NCI-H748 (cell line): Measurements from ENCODE around the gene HIF3A.
"Not testable (repeated sequence)": the region's sequence is repeated elsewhere in the genome, so short reads cannot be mapped to it uniquely, and the experiment has no call there.

Experiments used
- DNase-seq: peaks from one replicate; lab custom pipeline; 2025; ENCODE audit not compliant: unreplicated experiment; lab: John Stamatoyannopoulos, UW

Gene HIF3A

DNA sequence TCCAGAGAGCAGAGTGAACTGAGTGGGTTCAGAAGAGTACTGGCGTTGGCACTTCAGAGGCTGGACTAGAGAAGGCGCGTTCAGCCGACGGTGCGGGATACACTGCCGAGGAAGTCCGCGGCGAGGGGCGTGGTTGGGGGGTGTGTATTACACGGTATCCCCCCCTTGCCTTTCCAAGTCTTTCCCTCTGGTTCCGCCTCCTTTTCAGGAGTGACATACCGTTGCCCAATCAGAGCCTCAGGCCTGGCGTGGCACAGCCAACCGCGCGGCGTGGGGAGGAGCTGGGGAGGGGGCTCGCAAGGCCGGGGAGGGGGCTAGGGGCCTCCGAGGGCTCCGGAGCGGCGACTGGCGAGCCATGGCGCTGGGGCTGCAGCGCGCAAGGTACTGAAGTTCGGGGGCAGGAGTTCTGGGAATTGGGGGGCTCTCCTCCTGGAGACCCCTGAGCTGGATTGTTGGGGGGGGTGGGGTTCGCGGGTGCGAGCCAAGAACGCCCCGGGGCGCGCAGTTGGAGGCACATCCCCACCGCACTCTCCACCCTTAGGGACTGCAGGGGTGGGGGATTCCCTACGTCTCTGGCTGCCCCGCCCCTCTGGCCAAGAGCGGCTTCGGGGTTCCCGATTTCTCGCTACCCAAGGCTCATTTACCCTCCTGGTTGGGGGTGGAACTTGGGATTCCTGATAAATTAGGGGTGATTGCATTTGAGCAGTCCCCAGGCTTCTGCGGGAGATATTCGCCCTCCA lies at the start of gene HIF3A:
TSS of gene HIF3A (plus strand) at position 321 of the 740 bp plus-strand sequence. CDS start at position 356, 35 bp downstream.
- peak; percentile 92 for DNase-seq

DNA sequence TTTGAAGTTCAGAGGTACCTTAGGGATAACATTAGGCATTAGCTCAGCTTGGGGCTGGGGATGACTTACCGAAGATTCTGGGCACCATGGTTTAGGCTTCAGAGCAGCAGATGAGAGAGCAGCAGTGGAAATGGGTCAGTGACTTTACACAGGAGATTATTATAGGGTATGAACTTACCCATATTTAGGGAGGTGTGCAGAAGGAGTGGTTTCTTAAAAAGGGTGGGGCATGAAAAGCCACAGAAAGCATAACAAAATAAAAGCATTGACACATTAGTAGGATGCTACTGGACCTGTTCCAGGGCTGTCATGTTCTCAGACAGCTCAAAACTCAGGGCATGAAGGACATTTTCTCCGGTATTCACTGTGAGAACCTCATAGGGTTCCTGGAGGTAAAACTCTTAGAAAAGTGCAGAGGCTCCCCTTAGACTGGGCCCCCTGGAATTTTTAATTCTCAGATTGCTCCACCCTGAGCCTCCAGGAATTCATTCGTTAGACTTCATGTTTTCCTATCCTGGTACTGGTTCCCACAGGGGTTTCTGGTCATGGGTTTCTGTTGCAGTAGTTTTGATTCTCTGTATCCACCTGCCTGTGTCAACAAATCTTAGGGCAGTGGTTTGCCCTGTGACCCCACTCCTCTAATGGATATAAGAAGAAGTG lies 46.6 kb upstream of the HIF3A start:
- DNase-seq = no peak

DNA sequence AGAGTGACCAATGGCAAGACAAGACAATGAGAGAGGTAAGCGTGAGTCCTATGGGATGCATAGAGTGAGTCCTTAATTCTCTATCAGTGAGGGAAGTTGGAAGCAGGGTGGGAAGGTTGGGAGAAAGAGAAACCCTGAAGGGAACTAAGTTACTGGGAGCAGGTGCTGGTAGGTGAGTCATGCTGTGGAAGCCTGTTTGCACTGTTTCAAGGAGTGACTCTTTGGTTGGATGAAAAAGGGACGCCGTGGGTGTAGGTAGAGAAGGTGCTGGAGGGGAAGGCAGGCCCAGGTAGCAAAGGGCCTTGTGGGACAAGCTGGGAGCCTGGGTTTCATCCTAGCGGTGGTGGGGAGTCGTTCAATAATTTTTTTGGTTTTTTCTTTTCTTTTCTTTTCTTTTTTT lies 45.4 kb upstream of the HIF3A start:
- DNase-seq = no peak

DNA sequence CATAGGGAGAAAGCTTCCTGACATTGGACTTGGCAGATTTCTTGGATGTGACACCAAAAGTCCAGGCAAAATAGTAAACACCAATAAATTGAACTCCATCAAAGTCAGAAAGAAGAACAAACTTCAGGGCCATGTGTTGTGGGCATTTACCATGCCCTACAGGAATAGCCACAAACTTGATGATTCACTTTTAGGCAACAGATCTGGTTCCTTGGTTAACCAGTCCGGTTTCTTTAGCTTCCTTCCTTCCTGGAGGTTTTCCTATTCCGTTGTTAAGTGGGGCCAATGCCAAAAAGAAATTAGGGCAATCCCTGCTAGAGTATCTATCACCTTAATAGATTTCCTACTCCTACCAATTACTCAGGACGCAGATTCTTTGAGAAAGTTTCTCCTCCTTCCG lies 42.1 kb upstream of the HIF3A start:
- no peak for DNase-seq

DNA sequence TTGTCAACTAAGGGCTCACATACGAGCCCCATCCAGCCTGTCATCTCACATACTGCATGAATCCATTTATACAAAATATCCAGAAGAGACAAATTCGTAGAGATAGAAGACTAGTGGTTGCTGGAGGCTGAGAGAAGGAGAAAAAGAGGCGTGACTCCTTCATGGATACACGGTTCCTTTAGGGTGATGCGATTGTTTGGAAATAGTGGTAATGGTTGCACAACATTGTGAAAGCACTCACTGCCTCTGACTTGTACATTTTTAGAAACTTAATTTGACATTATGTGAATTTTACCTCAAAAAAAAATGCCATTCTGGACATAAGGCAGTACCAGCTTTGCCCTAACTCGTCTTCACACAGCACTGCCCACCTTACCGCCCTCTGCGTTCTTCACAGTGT lies 40.0 kb upstream of the HIF3A start:
- no peak for DNase-seq

GRCh38 chr19:46261501-46261900 lies 35.3 kb upstream of the HIF3A start:
- not testable (repeated sequence) for DNase-seq

- DNase-seq = peak; percentile 83
These were observed 34.1 kb upstream of the HIF3A start for GRCh38 chr19:46262684-46263296.

DNA sequence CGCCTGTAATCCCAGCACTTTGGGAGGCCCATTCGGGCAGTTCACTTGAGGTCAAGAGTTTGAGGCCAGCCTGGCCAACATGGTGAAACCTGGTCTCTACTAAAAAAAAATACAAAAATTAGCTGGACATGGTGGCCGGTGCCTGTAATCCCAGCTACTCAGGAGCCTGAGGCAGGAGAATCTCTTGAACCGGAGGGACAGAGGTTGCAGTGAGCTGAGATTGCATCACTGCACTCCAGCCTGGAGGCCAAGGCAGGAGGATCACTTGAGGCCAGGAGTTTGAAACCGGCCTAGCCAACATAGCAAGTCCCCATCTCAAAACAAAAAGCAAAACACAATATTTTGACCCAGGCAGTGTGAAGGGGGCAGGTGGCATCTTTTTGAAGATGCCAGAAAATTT lies 32.0 kb upstream of the HIF3A start:
- DNase-seq = not testable (repeated sequence)

- peak; percentile 86 for DNase-seq
These were observed 31.5 kb upstream of the HIF3A start for GRCh38 chr19:46265217-46265828.

- no peak for DNase-seq
These were observed 27.7 kb upstream of the HIF3A start for GRCh38 chr19:46269101-46269500.

DNA sequence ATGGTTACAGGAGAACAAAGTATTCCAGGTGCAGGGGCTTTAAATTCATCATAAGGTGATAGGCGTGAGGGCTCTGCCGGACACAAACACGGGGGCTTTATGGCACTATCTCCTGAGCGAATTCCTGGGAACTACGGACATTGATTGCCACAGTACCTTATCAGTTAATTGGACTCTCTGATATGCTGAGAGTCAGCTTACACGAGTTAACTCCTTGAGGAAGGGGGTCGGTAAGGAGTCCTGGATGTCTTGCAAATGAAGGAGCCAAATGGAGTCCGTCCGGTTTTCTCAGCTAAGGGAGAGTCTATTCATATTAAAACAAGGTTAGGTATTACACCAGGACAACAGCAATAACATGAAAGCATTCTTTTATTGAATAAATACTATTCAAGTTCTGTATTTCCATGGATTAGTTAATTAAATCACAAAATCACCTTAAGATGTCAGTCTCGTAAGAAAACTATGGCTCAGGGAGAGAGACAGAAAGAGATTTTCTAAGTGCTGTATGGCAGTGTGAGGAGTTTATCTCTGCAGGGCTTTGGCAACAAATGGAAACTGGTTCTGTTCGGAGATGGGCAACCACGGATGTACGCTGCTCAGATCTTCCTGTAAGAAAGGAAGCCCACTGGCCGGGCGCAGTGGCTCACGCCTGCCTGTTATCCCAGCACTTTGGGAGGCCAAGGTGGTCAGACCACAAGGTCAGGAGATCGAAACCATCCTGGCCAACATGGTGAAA lies 26.2 kb upstream of the HIF3A start:
- DNase-seq = no peak

DNA sequence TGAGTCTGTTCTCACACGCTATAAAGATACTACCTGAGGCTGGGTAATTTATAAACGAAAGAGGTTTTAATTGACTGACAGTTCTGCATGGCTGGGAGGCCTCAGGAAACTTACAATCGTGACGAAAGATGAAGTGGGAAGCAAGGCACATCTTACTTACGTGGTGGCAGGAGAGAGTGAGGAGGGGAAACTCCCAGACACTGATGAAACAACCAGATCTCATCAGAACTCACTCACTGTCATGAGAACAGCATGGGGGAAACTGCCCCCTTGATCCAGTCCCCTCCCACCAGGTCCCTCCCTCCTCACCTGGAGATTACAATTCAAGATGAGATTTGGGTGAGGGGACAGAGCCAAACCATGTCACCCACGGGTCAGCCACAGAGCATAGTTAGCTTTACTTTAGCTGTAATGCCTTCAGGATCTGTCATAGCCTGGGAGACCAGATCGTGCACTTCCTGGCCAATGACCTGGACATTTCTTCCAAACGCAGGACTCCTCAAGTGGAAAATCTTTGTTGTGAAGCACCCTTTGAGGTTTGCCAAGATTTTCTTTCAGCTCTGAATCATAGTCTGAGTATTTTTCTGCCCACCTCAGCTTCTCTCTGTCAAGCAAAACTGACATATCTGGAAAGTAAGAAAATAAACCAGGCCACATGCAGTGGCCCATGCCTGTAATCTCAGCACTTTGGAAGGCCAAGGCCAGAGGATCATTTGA lies 25.2 kb upstream of the HIF3A start:
- no peak for DNase-seq

DNA sequence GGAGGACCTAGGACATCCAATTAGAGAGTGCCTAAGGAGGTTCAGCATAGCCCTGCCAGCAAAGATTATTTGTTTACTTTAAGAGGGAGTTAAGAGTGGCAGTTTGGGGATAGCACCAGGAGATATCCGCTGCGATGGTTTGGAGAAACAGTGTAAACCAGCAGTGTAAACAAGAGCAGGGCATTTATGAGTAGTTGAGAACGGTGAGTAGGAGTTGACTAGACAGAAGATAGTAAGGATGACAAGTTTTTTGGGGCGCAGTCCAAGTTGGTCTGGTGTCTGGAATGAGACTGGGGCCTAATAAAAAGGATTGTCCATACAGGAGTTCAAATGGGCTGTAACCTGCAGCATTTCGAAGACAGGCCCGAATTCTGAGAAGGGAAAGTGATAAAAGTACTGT lies 22.9 kb upstream of the HIF3A start:
- DNase-seq = not testable (repeated sequence)

DNA sequence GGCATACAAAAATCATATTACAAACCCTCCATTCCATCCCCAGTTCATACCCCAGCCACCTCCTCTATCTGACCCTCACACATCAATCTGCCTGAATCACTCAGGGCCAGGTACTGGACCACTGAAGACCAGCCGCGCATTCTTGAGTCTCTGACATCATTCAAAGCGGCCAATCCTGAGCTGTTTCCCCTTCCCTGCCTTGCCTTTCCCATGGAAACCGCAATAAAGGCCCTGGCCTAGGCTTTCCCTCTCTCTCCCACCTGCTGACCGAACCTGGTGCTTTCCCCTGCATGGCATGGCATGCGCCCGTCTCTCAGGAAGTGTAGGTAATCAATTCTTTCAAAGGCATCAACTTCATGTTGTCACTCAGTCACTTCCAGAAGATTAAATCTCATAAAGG lies 17.7 kb upstream of the HIF3A start:
- DNase-seq = no peak

GRCh38 chr19:46283771-46284170 lies 13.1 kb upstream of the HIF3A start:
- DNase-seq = no peak

- no peak for DNase-seq
These were observed 12.2 kb upstream of the HIF3A start for GRCh38 chr19:46284635-46285034.

DNA sequence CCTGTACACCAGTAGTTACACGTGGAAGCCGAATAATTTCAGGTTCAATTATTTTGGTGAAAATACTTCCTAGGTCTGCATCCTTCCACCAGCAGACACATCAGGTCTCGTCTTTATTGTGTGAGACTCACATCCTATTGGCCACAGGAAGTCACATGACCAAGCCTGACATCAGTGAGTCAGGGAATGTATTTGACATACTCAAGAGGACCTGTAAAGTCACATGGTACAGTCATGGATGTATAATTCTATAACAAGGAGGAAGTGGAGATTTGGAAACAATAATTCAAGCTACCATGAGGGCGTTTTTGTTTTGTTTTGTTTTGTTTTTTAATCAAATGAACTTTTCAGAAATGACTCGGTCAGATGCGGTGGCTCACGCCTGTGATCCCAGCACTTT lies 9.3 kb upstream of the HIF3A start:
- no peak for DNase-seq

DNA sequence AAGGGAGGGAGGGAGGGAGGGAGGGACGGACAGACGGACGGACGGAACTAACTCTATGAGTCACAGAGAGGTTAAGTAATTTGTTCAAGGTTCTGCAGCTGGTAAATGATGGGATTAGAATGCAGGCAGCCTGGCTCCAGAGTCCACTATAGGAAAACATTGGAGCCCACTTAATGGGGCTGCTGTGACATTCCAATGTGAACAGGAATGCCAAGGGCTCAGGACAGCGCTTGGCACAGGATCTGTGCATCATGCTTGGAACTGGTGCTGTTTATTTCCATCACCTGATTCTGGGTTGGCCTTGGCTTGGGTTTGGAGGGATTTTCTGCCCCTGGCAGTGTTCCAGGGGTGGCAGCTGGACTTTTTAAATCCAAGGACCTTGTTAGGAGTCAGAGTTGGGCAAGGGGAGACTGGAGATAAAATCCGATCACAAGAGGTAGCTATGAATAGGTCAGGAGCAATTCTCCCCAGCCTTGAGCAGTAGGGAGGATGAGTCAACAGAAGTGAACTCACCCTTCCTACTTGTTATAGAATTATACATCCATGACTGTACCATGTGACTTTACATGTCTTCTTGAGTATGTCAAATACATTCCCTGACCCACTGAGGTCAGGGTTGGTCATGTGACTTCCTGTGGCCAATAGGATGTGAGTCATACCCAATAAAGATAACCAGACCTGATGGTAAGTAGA lies 7.8 kb upstream of the HIF3A start:
- no peak for DNase-seq

- no peak for DNase-seq
These were observed 6.9 kb upstream of the HIF3A start for GRCh38 chr19:46289724-46290619.
